SK-N-SH (cell line): ENCODE data around the gene GLYR1.

Source experiments
- CTCF ChIP-seq: fragments of 200-600 bp; sonication (generic); IDR thresholded peaks from 2 replicates; pipeline ENCODE4 v1.6.1; 2017; ENCODE audit warnings: antibody characterized with exemption, mild to moderate bottlenecking, moderate library complexity
- EP300 ChIP-seq, 2 experiments: IDR thresholded peaks; 2 replicates each; pipeline versions ENCODE4 v1.4.0 to v1.6.1; 2012; ENCODE audit warnings: borderline replicate concordance in 1 of 2, low read depth in 1 of 2, low read length in 1 of 2
- EZH2phosphoT487 ChIP-seq: fragments of 200-600 bp; sonication (generic); IDR thresholded peaks from 2 replicates; pipeline ENCODE4 v1.6.1; 2017; ENCODE audit warnings: low read depth, mixed run types, mild to moderate bottlenecking, antibody characterized with exemption, moderate library complexity, borderline replicate concordance
- RAD21 ChIP-seq: IDR thresholded peaks from 2 replicates; pipeline ENCODE4 v1.6.1; 2012; ENCODE audit warnings: mild to moderate bottlenecking, low read length
- SIN3A ChIP-seq: IDR thresholded peaks from 2 replicates; pipeline ENCODE4 v1.6.1; 2012; ENCODE audit warnings: low read depth, mild to moderate bottlenecking, low read length, moderate library complexity, borderline replicate concordance
- USF1 ChIP-seq: IDR thresholded peaks from 2 replicates; pipeline ENCODE4 v1.4.0; 2012; ENCODE audit warnings: low read depth, borderline replicate concordance

DNA sequence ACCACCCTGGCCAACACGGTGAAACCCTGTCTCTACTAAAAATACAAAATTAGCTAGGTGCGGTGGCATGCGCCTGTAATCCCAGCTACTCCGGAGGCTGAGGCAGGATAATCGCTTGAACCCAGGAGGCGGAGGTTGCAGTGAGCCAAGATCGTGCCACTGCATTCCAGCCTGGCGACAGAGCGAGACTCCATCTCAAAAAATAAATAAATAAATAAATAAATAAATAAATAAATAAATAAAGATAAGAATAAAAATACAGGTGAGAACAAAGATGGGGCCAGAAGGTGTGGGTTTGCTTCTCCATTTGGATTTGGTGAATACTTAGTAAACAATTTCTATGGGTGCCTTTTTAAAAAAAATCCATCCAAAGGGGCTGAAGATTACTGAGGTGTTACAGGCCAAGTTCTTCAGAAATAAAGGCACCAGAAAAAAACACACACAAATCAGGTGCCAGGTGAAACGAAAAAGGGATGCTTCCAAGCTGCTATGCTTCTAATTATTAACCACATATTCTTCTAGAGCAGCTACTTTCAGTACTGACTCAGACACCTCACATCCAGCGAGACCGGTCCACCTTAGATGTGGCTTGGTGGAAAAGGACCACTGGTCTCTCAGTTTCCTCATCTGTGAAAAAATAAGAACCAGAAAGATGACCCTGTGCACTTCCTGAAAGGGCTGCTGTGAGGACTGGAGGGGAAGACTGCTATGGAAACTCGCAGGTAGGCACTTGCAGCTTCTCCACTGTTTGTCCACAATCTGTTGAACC is 9.2 kb downstream of the GLYR1 start:
- TF ChIP-seq CTCF (no peak), EZH2phosphoT487 (no peak), RAD21 (no peak), USF1 (no peak), SIN3A (no peak), EP300 (IDR thresholded peaks at IDR 0.05; ENCODE audit: borderline replicate concordance in 1 of 2, low read depth in 1 of 2, low read length in 1 of 2) (no peak)
